Right ventricle myocardium superior (tissue), 1 donor: ENCODE results near the gene TXNRD3. TPM values are rescaled to one million over a fixed set of nuclear protein-coding genes. Genes with fewer than 3 reads are reported as not detected.
A peak's percentile ranks its signal among the peaks of the same experiment; 100 is the strongest.
"Not testable (repeated sequence)": the region's sequence is repeated elsewhere in the genome, so short reads cannot be mapped to it uniquely, and the experiment has no call there.

ENCODE experiments used
- ATAC-seq: fragments of 200-7000 bp; cut with Tn5 transposase; one replicate; pipeline ENCODE4 v1.9.1; 2020; ENCODE audit warnings: mild to moderate bottlenecking; ENCODE audit not compliant: poor library complexity
- DNase-seq: peaks from one replicate; pipeline ENCODE4 v3.0.0-alpha.2; 2020
- intact Hi-C: fragments of 100-400 bp; cut with DNase I; formaldehyde crosslinking; loops from one replicate; pipeline ENCODE4 v1.11.2; 2022
- total RNA-seq: library from RNA; stranded (reverse); fragmentation: NEBNext Ultra II Directional; extraction: Animal tissue kit (Norgen Biotek cat#: 25700); gene quantifications from one replicate; pipeline ENCODE4 v1.2.1, GENCODE V29; 2021
- donor health status: DM: no; HTN: yes; CAD: no; lungs with severe emphysema.

Gene TXNRD3
- total RNA-seq, 1 donor from 2014 or later = 5.4 TPM

DNA sequence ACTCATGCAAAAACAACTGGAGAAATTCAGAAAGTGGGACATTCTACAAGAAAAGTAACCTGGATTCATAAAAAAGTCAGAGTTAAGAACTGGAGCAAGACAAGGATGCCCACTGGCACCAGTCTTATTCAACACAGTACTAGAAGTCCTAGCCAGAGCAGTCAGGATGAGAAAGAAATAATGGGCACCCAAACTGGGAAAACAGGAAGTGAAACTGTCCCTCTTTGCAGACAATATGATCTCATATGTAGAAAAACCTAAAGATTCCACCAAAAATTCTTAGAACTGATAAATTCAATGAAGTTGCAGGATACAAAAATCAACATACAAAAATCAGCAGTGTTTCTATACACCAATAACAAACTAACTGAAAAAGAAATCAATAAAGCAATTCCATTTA lies 37.4 kb downstream of the TXNRD3 start:
- intact Hi-C loops = no loop called here
- no peak for ATAC-seq
- no peak for DNase-seq

DNA sequence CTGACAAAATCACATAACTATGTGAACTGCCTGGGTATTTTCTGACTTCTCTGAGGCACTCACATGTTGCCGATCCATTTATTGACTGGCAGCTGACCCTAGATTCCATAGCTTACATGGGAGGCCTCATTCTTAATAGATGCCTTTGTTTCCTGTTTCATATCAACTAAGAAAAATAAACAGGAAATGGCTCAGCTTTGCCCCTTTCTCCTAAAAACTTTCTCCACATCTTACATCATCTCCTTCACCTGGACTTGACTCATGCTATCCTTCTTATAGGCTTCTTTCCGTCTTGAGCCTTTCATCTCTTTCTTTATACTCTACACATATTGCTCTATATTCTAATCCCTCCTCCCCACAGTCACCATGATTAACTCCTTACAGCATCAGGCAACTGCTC lies 38.0 kb downstream of the TXNRD3 start:
- intact Hi-C loops = no loop called here
- ATAC-seq (no peak), DNase-seq (no peak)

DNA sequence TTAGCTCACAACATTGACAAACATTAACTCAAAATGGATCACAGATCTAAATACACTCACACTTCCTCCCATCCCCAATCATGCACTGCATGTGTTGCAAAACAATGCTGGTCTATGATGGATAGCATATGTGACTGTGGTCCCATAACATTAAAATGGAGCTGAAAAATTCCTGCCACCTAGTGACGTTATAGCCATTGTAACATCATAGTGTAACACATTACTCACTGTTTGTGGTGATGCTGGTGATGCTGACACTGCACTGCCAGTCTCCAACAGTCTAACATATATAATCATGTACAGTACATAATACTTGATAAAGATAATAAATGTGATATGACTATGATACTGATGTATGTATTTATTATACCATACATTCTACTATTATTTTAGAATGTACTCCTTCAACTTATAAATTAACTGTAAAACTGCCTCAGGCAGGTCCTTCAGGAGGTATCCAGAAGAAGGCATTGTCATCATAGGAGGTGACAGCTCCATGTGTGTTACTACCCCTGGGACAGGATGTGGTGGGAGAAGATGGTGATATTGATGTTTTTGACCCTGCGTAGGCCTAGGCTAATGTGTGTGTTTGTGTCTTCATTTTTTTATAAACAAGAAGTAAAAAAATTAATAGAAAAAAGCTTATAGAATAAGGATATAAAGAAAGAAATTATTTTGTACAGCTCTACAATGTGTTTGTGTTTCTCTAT lies 41.3 kb downstream of the TXNRD3 start:
- intact Hi-C loops = no loop called here
- DNase-seq = no peak
- no peak for ATAC-seq

DNA sequence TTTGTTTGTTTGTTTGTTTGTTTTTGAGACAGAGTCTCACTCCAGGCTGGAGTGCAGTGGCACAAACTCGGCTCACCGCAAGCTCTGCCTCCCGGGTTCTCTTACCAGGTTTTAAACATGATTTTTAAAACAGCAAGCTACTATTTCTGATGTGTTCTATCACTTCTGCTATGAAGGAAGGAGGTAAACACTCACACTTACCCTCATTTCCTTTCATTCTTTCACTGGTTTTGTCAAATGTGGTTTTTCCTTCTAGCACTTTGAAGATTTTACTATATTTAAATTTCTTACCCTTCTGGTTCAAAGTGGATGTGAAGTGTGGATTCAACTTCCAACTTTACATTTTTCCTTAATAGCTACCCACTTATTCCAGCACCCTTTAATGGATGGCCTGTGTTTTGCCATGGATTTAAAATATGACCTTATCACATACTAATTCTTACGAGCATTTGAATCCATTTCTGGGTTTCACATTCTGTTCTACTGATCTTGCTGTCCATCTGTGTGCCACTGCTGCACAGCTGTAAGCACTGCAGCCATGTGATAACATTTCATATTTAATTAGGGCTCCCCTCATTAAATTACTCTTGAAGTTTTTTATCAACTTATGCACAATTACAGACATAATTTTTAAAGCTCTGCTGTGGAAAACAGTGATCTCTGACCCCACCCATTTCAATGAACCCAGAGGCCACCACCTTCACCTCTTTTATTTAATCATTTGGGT lies 42.3 kb downstream of the TXNRD3 start:
- ATAC-seq (no peak), DNase-seq (no peak)
- intact Hi-C loops = no loop called here

- intact Hi-C loops = no loop called here
- DNase-seq (no peak), ATAC-seq (no peak)
Measured at GRCh38 chr3:126609909-126610308, 45.0 kb downstream of the TXNRD3 start.

DNA sequence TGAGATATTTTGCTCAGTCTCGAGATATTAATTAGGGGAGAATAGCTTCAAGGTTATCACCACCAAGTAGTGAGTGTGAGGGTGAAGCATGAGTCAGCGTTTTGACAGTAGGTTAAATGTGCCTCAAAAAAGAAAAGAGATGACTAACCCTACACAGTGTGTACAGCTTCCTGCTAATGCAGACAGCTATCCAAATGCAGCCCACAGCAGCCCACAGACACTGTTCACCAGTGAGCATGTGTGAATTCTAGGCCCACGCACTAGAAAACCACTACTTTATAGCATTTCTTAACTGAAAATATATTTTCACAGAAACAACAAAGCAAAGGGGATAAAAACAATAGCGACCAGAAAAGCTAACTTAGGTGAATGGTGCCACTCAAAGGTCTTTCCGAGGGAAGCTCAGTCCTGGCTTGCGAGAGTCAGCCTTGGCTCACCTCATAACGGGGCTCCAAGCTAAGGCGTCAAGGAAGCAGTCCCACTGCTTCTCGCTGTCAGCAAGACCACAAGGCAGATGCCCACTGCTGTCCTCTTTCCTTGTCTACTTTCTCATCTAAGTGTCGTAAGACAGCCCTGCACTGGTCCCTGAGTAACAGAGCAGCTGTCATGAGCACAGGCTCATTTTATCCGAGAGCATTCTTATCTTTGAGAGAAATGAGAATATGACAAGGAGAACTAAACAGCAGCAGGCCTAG lies 47.6 kb downstream of the TXNRD3 start:
- intact Hi-C loops = no loop called here
- no peak for DNase-seq
- peak; percentile 52 for ATAC-seq

- intact Hi-C loops = no loop called here
- ATAC-seq (no peak), DNase-seq (no peak)
Measured at GRCh38 chr3:126606001-126606400, 48.9 kb downstream of the TXNRD3 start.

DNA sequence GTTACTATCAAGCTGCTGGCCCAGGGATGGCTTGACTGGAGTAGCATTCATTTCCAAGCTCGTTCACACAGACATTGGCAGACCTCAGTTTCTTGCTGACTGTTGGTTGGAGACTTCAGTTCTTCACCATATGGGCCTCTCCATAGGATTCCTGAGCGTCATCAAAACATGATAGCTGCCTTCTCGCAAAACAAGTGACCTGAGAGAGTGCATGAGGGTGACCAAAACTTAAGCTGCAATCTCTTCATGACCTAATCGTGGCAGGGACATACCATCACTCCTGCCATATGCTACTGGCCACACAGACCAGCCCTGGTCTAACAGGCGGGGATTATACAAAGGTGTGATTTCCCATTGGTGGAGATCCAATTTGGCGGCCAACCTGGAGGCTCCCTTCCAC lies 50.2 kb downstream of the TXNRD3 start:
- no peak for ATAC-seq
- intact Hi-C loops = no loop called here

DNA sequence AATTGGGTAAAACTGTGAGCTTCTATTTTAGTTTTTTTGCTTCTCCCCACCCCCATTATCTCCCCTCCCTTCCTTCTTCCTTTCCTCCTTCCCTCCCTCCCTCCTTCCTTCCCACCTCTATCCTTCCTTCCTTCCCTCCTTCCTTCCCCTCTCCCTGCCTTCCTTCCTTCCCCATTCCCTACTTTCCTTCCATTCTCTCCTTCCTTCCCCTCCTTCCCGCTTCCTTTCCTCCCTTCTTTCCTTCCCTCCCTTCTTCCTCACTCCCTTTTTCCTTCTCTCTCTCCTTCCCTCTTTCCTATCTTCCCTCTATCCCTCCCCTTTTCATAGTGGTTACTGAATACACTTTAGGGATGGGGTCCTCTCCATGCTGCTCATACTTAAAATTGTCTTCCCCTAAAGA lies 55.8 kb downstream of the TXNRD3 start:
- DNase-seq = no peak
- intact Hi-C loops = no loop called here
- no peak for ATAC-seq

More for the DNA sequence above, 50.2 kb downstream of the TXNRD3 start:
- DNase-seq = no peak

GRCh38 chr3:126595479-126595878 lies 59.4 kb downstream of the TXNRD3 start:
- DNase-seq, ATAC-seq, intact Hi-C loops: not testable (repeated sequence)

- DNase-seq, intact Hi-C loops, ATAC-seq: not testable (repeated sequence)
Measured at GRCh38 chr3:126591515-126591914, 63.4 kb downstream of the TXNRD3 start.

GRCh38 chr3:126582311-126582710 lies 72.6 kb downstream of the TXNRD3 start:
- DNase-seq (no peak), ATAC-seq (no peak)
- intact Hi-C loops = no loop called here

DNA sequence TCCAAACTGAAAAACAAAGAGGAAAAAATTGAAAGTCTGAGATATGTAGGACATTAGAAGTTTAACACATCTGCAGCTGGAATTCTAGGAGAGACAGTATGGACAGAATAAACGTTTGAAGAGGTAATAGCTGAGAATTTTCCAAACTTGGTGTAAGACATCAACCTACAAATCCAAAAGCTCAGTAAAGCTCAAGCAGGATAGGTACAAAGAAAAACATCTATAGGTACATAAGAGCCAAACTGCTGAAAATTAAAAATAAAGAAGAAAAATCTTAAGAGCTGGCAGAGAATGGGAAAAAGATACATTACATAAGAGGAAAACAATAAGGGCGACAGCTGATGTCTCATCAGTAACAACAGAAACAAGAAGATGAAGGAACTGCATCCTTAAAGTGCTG lies 73.4 kb downstream of the TXNRD3 start:
- intact Hi-C loops = no loop called here
- DNase-seq = no peak
- ATAC-seq = no peak

GRCh38 chr3:126580746-126581145 lies 74.2 kb downstream of the TXNRD3 start:
- intact Hi-C loops = no loop called here
- DNase-seq (no peak), ATAC-seq (no peak)

GRCh38 chr3:126578702-126579101 lies 76.2 kb downstream of the TXNRD3 start:
- no peak for DNase-seq
- intact Hi-C loops = no loop called here
- ATAC-seq = no peak

DNA sequence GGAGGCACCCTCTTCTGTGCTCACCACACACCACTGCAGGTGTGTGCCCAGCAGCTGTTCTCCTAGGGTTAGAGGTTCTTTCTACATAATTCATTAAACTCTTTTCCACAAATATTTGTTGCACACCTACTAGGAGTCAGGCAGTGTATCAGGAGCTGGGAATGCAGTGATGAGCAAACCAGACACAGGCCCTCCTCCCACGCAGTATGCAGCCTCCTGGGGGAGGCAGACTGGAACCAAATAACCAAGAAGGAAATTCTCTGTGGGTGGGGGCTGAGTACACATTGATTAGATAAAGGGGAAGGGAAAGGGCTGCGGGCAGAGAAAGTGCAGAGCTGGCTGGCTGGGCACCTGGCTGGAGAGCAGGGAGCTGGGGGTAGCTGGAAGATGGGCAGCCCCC lies 77.7 kb downstream of the TXNRD3 start:
- intact Hi-C loops = no loop called here
- DNase-seq = no peak
- no peak for ATAC-seq

DNA sequence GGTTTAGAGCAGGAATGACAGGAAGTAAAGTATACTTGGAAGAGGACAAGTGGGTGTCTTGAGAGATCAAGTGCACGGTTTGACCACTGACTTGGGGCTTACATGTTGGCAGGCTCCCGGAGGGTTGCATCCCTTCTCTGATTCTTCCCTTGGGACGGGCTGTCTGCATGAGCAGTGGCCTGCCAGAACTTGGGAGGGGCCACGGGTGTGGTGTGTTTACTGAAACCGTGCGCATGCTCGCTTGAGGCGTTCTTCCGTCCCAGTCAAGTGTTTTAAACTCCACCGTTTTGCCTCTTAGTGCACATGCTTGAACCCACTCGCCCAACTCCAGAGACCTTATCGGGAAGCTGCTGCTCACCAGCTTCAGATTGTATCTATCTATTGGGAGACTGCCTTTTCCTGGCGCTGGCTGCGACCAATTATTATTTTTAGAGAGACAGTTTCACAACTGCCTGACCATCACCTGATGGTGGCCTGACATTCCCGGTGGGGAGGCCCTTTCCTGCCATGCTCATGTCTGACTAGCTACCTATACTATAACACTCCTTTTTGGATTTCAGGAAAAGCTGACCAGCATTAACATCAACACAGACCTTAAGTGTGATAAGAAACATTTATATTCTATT lies 81.3 kb downstream of the TXNRD3 start:
- DNase-seq (peak; percentile 46), ATAC-seq (peak; percentile 61)
- intact Hi-C loops = no loop called here

DNA sequence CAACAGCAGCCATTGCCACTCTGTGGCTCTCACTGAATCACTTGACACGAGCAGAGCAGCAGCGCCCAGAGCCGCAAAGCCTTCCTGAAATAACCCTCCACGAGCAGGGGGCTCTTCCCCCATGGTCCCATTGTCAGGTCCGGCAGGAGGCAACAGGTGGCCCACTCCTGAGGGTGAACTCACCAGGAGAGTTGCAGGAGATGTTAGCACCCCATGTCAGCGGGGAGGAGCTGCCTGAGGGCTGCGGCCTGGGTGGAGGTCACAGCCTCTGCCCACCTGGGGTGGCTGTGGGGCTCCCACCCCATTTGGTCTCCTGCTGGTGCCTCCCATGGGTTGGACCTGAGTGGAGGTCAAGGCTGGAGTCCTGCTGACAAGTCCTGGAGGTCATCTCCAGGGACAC lies 83.8 kb downstream of the TXNRD3 start:
- DNase-seq (no peak), ATAC-seq (no peak)
- intact Hi-C loops = no loop called here

- no peak for ATAC-seq
- intact Hi-C loops = no loop called here
- DNase-seq = no peak
Measured at GRCh38 chr3:126570103-126570541, 84.8 kb downstream of the TXNRD3 start.
